ENCODE data around the gene SYS1. TPM values are rescaled to one million over a fixed set of nuclear protein-coding genes. Genes with fewer than 3 reads are reported as not detected.
A peak's percentile ranks its signal among the peaks of the same experiment; 100 is the strongest.

SYS1 gene
- total and polyA plus RNA-seq, 9 donors: 10.1 to 20.0 (median 16.2) TPM

GRCh38 chr20:45413479-45413878, 50.5 kb downstream of the SYS1 start:
- Histone ChIP-seq H3K27me3 (ENCODE audit: control insufficient read depth, insufficient read depth, low read length) (peaks cover 3% of the 10 kb centered on the region), H3K4me1 (ENCODE audit: control insufficient read depth, insufficient read depth, low read length) (peaks cover 7% of the 10 kb centered on the region), H3K27ac (ENCODE audit: low read length) (no peak overlapping the region), H3K9me3 (replicated peaks; ENCODE audit: control insufficient read depth, low read depth, low read length) (no peaks in the 10 kb centered on the region), H3K4me3 (ENCODE audit: low read length) (no peak overlapping the region), H3K36me3 (ENCODE audit: control insufficient read depth, insufficient read depth, low read length) (peaks cover 18% of the 10 kb centered on the region)
- 61% methylated on average over 2 of the region's 3 CpGs for WGBS (ENCODE audit: insufficient coverage)
- DNase-seq: no peak

GRCh38 chr20:45415822-45416637, 53.1 kb downstream of the SYS1 start, which contains the start of gene PIGT:
TSS of gene PIGT (plus strand) at chr20:45416141. CDS start at chr20:45416157, 16 bp downstream.
- Histone ChIP-seq H3K27me3 (ENCODE audit: control insufficient read depth, insufficient read depth, low read length) (no peaks in the 10 kb centered on the region), H3K4me3 (ENCODE audit: low read length) (peak within 1 kb of the TSS; percentile 98), H3K27ac (ENCODE audit: low read length) (peak within 1 kb of the TSS; percentile 63), H3K36me3 (ENCODE audit: control insufficient read depth, insufficient read depth, low read length) (peaks cover 30% of the 10 kb centered on the region), H3K9me3 (replicated peaks; ENCODE audit: control insufficient read depth, low read depth, low read length) (no peaks in the 10 kb centered on the region), H3K4me1 (ENCODE audit: control insufficient read depth, insufficient read depth, low read length) (peaks cover 7% of the 10 kb centered on the region)
- peak; percentile 94 for DNase-seq
- under 1% methylated on average over 51 of the region's 52 CpGs for WGBS (ENCODE audit: insufficient coverage)

DNA sequence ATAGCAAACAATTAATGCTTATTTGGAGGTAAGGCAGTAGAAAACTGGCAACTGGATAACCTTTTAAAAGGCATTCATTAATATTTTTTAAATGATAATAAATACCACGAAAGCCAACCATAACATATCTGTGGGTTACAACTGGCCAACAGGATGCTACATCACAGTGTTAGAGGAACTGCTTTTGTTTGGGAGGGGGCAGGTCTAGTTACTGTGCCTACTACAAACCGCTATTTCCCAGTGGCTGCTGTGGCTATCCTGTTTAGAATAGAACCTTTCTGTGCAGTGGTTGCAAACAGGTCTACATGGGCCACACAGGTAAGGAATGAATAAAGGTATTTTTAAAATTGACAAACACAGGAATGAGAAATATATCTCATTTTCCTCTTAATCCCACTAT, 54.0 kb downstream of the SYS1 start:
- Histone ChIP-seq H3K27ac (ENCODE audit: low read length) (no peak overlapping the region), H3K4me3 (ENCODE audit: low read length) (peak overlapping the region; percentile 98), H3K36me3 (ENCODE audit: control insufficient read depth, insufficient read depth, low read length) (peaks cover 35% of the 10 kb centered on the region), H3K4me1 (ENCODE audit: control insufficient read depth, insufficient read depth, low read length) (peaks cover 7% of the 10 kb centered on the region), H3K9me3 (replicated peaks; ENCODE audit: control insufficient read depth, low read depth, low read length) (no peaks in the 10 kb centered on the region), H3K27me3 (ENCODE audit: control insufficient read depth, insufficient read depth, low read length) (no peaks in the 10 kb centered on the region)
- WGBS (ENCODE audit: insufficient coverage): no CpG with 5 or more reads among the region's 2 CpGs
- DNase-seq: no peak

Other genes with a start within 250 kb of the SYS1 start
- gene WFDC5, start 248.0 kb upstream of the SYS1 start, total RNA-seq: not detected
- under 1 TPM in 1 of 8 donors, not detected in 7; 0.32 TPM for gene WFDC5, start 248.0 kb upstream of the SYS1 start, polyA plus RNA-seq (ENCODE audit: insufficient read depth in 1 of 8, insufficient read length in 8 of 8, low replicate concordance in 1 of 8)
- gene WFDC12, start 238.7 kb upstream of the SYS1 start, total RNA-seq: not detected
- gene WFDC12, start 238.7 kb upstream of the SYS1 start, polyA plus RNA-seq (ENCODE audit: insufficient read depth in 1 of 8, insufficient read length in 8 of 8, low replicate concordance in 1 of 8): not detected
- not detected for gene PI3, start 188.3 kb upstream of the SYS1 start, total RNA-seq
- under 1 TPM in 3 of 8 donors, not detected in 5; 0.44 to 0.82 (median 0.71) TPM for gene PI3, start 188.3 kb upstream of the SYS1 start, polyA plus RNA-seq (ENCODE audit: insufficient read depth in 1 of 8, insufficient read length in 8 of 8, low replicate concordance in 1 of 8)
- not detected for gene SEMG1, start 156.1 kb upstream of the SYS1 start, total RNA-seq
- not detected for gene SEMG1, start 156.1 kb upstream of the SYS1 start, polyA plus RNA-seq (ENCODE audit: insufficient read depth in 1 of 8, insufficient read length in 8 of 8, low replicate concordance in 1 of 8)
- not detected for gene SEMG2, start 141.8 kb upstream of the SYS1 start, total RNA-seq
- under 1 TPM in 1 of 8 donors, not detected in 7; 0.06 TPM for gene SEMG2, start 141.8 kb upstream of the SYS1 start, polyA plus RNA-seq (ENCODE audit: insufficient read depth in 1 of 8, insufficient read length in 8 of 8, low replicate concordance in 1 of 8)
- 0.13 TPM for gene SLPI, start 108.6 kb upstream of the SYS1 start, total RNA-seq
- under 1 TPM in 5 of 8 donors, not detected in 3; 0.30 to 0.89 (median 0.54) TPM for gene SLPI, start 108.6 kb upstream of the SYS1 start, polyA plus RNA-seq (ENCODE audit: insufficient read depth in 1 of 8, insufficient read length in 8 of 8, low replicate concordance in 1 of 8)
- gene RBPJL, start 56.3 kb upstream of the SYS1 start, total RNA-seq: not detected
- under 1 TPM in 1 of 8 donors, not detected in 7; 0.17 TPM for gene RBPJL, start 56.3 kb upstream of the SYS1 start, polyA plus RNA-seq (ENCODE audit: insufficient read depth in 1 of 8, insufficient read length in 8 of 8, low replicate concordance in 1 of 8)
- 0.58 TPM for gene MATN4, start 54.9 kb upstream of the SYS1 start, total RNA-seq
- gene MATN4, start 54.9 kb upstream of the SYS1 start, polyA plus RNA-seq (ENCODE audit: insufficient read depth in 1 of 8, insufficient read length in 8 of 8, low replicate concordance in 1 of 8): 1 to 10 TPM in 1 of 8 donors, under 1 TPM in 7; 0.21 to 1.1 (median 0.70) TPM
- 6.0 TPM for gene SDC4, start 14.7 kb upstream of the SYS1 start, total RNA-seq
- gene SDC4, start 14.7 kb upstream of the SYS1 start, polyA plus RNA-seq (ENCODE audit: insufficient read depth in 1 of 8, insufficient read length in 8 of 8, low replicate concordance in 1 of 8): 10 to 100 TPM in 2 of 8 donors, 1 to 10 TPM in 6; 5.4 to 14.1 (median 8.2) TPM
- gene TP53TG5, start 15.2 kb downstream of the SYS1 start, total RNA-seq: not detected
- 1 to 10 TPM in 1 of 8 donors, under 1 TPM in 7; 0.19 to 1.3 (median 0.72) TPM for gene TP53TG5, start 15.2 kb downstream of the SYS1 start, polyA plus RNA-seq (ENCODE audit: insufficient read depth in 1 of 8, insufficient read length in 8 of 8, low replicate concordance in 1 of 8)
- gene DBNDD2, start 45.1 kb downstream of the SYS1 start, total RNA-seq: 7.3 TPM
- 10 to 100 TPM; 16.9 to 27.3 (median 20.4) TPM for gene DBNDD2, start 45.1 kb downstream of the SYS1 start, polyA plus RNA-seq (ENCODE audit: insufficient read depth in 1 of 8, insufficient read length in 8 of 8, low replicate concordance in 1 of 8)
- 39.5 TPM for gene PIGT, start 53.0 kb downstream of the SYS1 start, total RNA-seq
- gene PIGT, start 53.0 kb downstream of the SYS1 start, polyA plus RNA-seq (ENCODE audit: insufficient read depth in 1 of 8, insufficient read length in 8 of 8, low replicate concordance in 1 of 8): 10 to 100 TPM; 64.0 to 78.8 (median 74.6) TPM
- 0.13 TPM for gene WFDC2, start 106.6 kb downstream of the SYS1 start, total RNA-seq
- 1 to 10 TPM in 2 of 8 donors, under 1 TPM in 3, not detected in 3; 0.24 to 2.1 (median 0.68) TPM for gene WFDC2, start 106.6 kb downstream of the SYS1 start, polyA plus RNA-seq (ENCODE audit: insufficient read depth in 1 of 8, insufficient read length in 8 of 8, low replicate concordance in 1 of 8)
- not detected for gene SPINT3, start 152.5 kb downstream of the SYS1 start, total RNA-seq
- not detected for gene SPINT3, start 152.5 kb downstream of the SYS1 start, polyA plus RNA-seq (ENCODE audit: insufficient read depth in 1 of 8, insufficient read length in 8 of 8, low replicate concordance in 1 of 8)
- gene WFDC6, start 176.3 kb downstream of the SYS1 start, total RNA-seq: not detected
- gene WFDC6, start 176.3 kb downstream of the SYS1 start, polyA plus RNA-seq (ENCODE audit: insufficient read depth in 1 of 8, insufficient read length in 8 of 8, low replicate concordance in 1 of 8): under 1 TPM in 1 of 8 donors, not detected in 7; 0.21 TPM
- gene EPPIN, start 184.2 kb downstream of the SYS1 start, total RNA-seq: not detected
- gene EPPIN, start 184.2 kb downstream of the SYS1 start, polyA plus RNA-seq (ENCODE audit: insufficient read depth in 1 of 8, insufficient read length in 8 of 8, low replicate concordance in 1 of 8): under 1 TPM in 2 of 8 donors, not detected in 6; 0.04 to 0.09 TPM
- gene WFDC8, start 216.1 kb downstream of the SYS1 start, total RNA-seq: not detected
- not detected for gene WFDC8, start 216.1 kb downstream of the SYS1 start, polyA plus RNA-seq (ENCODE audit: insufficient read depth in 1 of 8, insufficient read length in 8 of 8, low replicate concordance in 1 of 8)